OCI-LY7 (cell line): Measurements from ENCODE around the gene GNB4. TPM values are rescaled to one million over a fixed set of nuclear protein-coding genes. Genes with fewer than 3 reads are reported as not detected.

Experiments used
- BruUV-seq: library from RNA; stranded (reverse); fragments of 400-500 nt; replicated peaks from 2 replicates; lab custom pipeline; 2021; lab: Mats Ljungman, UMichigan
- CTCF ChIA-PET: fragments of 300-600 bp; sonication (Branson Sonifier 250); formaldehyde crosslinking; loops from one replicate; lab custom pipeline; 2022; ENCODE audit warnings: antibody characterized with exemption; ENCODE audit not compliant: unreplicated experiment; lab: Charles Lee
- POLR2A ChIA-PET: fragments of 300-600 bp; sonication (Branson Sonifier 250); formaldehyde crosslinking; loops from one replicate; lab custom pipeline; 2022; ENCODE audit warnings: antibody characterized with exemption; lab: Charles Lee
- DNase-seq: peaks from one replicate; pipeline ENCODE4 v3.0.0-alpha.2; 2015; ENCODE audit warnings: low spot score
- H2AFZ ChIP-seq: fragments of 200-600 bp; sonication (generic), shearing (Covaris generic); 2 replicates; pipeline ENCODE4 v1.6.1; 2014; ENCODE audit warnings: mild to moderate bottlenecking, antibody characterized with exemption, low read length, moderate library complexity
- H3K27ac ChIP-seq: fragments of 200-600 bp; sonication (generic); 2 replicates; pipeline ENCODE4 v1.5.1; 2014; ENCODE audit warnings: mixed run types, low read depth, mild to moderate bottlenecking, moderate library complexity, low read length, inconsistent platforms; ENCODE audit not compliant: poor library complexity, severe bottlenecking
- H3K36me3 ChIP-seq: fragments of 200-600 bp; sonication (generic); 2 replicates; pipeline ENCODE4 v1.6.1; 2014; ENCODE audit warnings: mild to moderate bottlenecking, antibody characterized with exemption, low read length, moderate library complexity, mixed read lengths; ENCODE audit not compliant: insufficient read depth
- H3K4me1 ChIP-seq: fragments of 200-600 bp; sonication (generic); 2 replicates; pipeline ENCODE4 v1.5.1; 2014; ENCODE audit warnings: mild to moderate bottlenecking, low read length; ENCODE audit not compliant: insufficient read depth, poor library complexity, severe bottlenecking
- H3K4me2 ChIP-seq: fragments of 200-600 bp; sonication (generic); 2 replicates; pipeline ENCODE4 v1.6.1; 2014; ENCODE audit warnings: mild to moderate bottlenecking, low read length
- H3K4me3 ChIP-seq: fragments of 200-600 bp; sonication (generic); 2 replicates; pipeline ENCODE4 v1.5.1; 2014; ENCODE audit warnings: mild to moderate bottlenecking, low read depth, low read length; ENCODE audit not compliant: poor library complexity, severe bottlenecking
- H3K79me2 ChIP-seq: fragments of 200-600 bp; sonication (generic); 2 replicates; pipeline ENCODE4 v1.6.1; 2016; ENCODE audit warnings: low read depth, mild to moderate bottlenecking, low read length, moderate library complexity, mixed read lengths; ENCODE audit not compliant: insufficient read depth
- H3K9me2 ChIP-seq: fragments of 200-600 bp; sonication (generic); 2 replicates; pipeline ENCODE4 v1.6.1; 2016; ENCODE audit warnings: mild to moderate bottlenecking, low read length, mixed read lengths; ENCODE audit not compliant: insufficient read depth
- H3K9me3 ChIP-seq: fragments of 200-600 bp; sonication (generic); 2 replicates; pipeline ENCODE4 v1.6.1; 2014; ENCODE audit warnings: mild to moderate bottlenecking, mixed run types, low read length, mixed read lengths
- H4K20me1 ChIP-seq: fragments of 200-600 bp; sonication (generic); 2 replicates; pipeline ENCODE4 v1.6.1; 2014; ENCODE audit warnings: mild to moderate bottlenecking, antibody characterized with exemption, low read length, moderate library complexity, mixed read lengths; ENCODE audit not compliant: insufficient read depth
- CTCF ChIP-seq: fragments of 200-600 bp; sonication (generic); conservative IDR thresholded peaks from 2 replicates; pipeline ENCODE4 v1.5.1; 2014; ENCODE audit warnings: mild to moderate bottlenecking, antibody characterized with exemption, low read length, moderate library complexity, mixed read lengths
- EZH2phosphoT487 ChIP-seq: fragments of 200-600 bp; sonication (generic); IDR thresholded peaks from 2 replicates; pipeline ENCODE4 v1.6.1; 2018; ENCODE audit warnings: low read depth, borderline replicate concordance, mild to moderate bottlenecking, mixed run types, antibody characterized with exemption, low read length, moderate library complexity, mixed read lengths
- intact Hi-C: fragments of 100-400 bp; cut with micrococcal nuclease; formaldehyde crosslinking; loops from one replicate; pipeline ENCODE4 v1.10.0; 2022; ENCODE audit not compliant: unreplicated experiment
- total RNA-seq, 2 experiments: library from RNA; depleted of rRNA in 1 of 2; stranded (reverse); fragments of >200 nt in 1 of 2; shearing (Covaris generic) in 1 of 2; gene quantifications; 2 replicates each; pipeline ENCODE4 v1.2.3, GENCODE V29; 2014 to 2022

GNB4 gene
- total RNA-seq, 2 experiments from 2014 or later, result 3.7 to 9.5 TPM

- Histone ChIP-seq H3K9me3 (no peaks in the 10 kb centered on the region), H3K4me2 (peak overlapping the region; percentile 70), H2AFZ (peak overlapping the region; percentile 95), H3K79me2 (no peaks in the 10 kb centered on the region), H3K4me1 (peaks cover 27% of the 10 kb centered on the region), H3K36me3 (no peaks in the 10 kb centered on the region), H4K20me1 (no peaks in the 10 kb centered on the region), H3K27ac (peak overlapping the region; percentile 72), H3K4me3 (peak overlapping the region; percentile 41), H3K9me2 (no peaks in the 10 kb centered on the region)
- TF ChIP-seq EZH2phosphoT487 (no peak), CTCF (no peak)
- CTCF ChIA-PET, result no interaction called here
- DNase-seq, result peak; percentile 94
- intact Hi-C loops, result loop anchor here (2.0 to 5.0 kb wide), 3 partner anchors 92 to 124 kb away; partner anchors contain the start of genes ACTL6A, MFN1 and ZNF639
- POLR2A ChIA-PET, result interaction anchor here (0.8 to 1.7 kb wide), 12 partner anchors 9 to 123 kb away, joined by 3 to 5 read pairs (median 4); partner anchors contain the start of gene ACTL6A
- BruUV-seq, result no TSS peak
Measured at GRCh38 chr3:179438841-179439240, 12.4 kb downstream of the GNB4 start.

GRCh38 chr3:179436517-179436916, 14.8 kb downstream of the GNB4 start:
- no peak for DNase-seq
- Histone ChIP-seq H3K36me3 (no peaks in the 10 kb centered on the region), H3K4me2 (no peak overlapping the region), H3K9me3 (no peaks in the 10 kb centered on the region), H3K9me2 (no peaks in the 10 kb centered on the region), H4K20me1 (no peaks in the 10 kb centered on the region), H3K4me1 (peaks cover 41% of the 10 kb centered on the region), H3K27ac (no peak overlapping the region), H3K79me2 (no peaks in the 10 kb centered on the region), H2AFZ (peak overlapping the region; percentile 54), H3K4me3 (no peak overlapping the region)
- CTCF ChIA-PET, result no interaction called here
- BruUV-seq, result no TSS peak
- TF ChIP-seq EZH2phosphoT487, result no peak
- TF ChIP-seq CTCF, result no peak
- POLR2A ChIA-PET, result interaction anchor here (0.6 to 2.4 kb wide), 9 partner anchors 10 to 259 kb away, joined by 3 to 9 read pairs (median 6); partner anchors contain the start of gene ACTL6A
- intact Hi-C loops, result loop anchor here (5.0 kb wide), 1 partner anchor 89 kb away; the partner anchor contains the start of gene MFN1

- Histone ChIP-seq H3K4me2 (peak overlapping the region; percentile 72), H3K4me3 (no peak overlapping the region), H3K36me3 (no peaks in the 10 kb centered on the region), H4K20me1 (no peaks in the 10 kb centered on the region), H3K79me2 (no peaks in the 10 kb centered on the region), H2AFZ (peak overlapping the region; percentile 3; the same call in 1 of the 2 replicates), H3K27ac (no peak overlapping the region), H3K9me2 (no peaks in the 10 kb centered on the region), H3K4me1 (peaks cover 23% of the 10 kb centered on the region), H3K9me3 (no peaks in the 10 kb centered on the region)
- ChIA-PET POLR2A (interaction anchor here (0.5 to 2.4 kb wide), 6 partner anchors 10 to 287 kb away, joined by 3 to 6 read pairs (median 3); no protein-coding TSS in a partner anchor), CTCF (no interaction called here)
- DNase-seq, result no peak
- no TSS peak for BruUV-seq
- intact Hi-C loops, result no loop called here
- TF ChIP-seq EZH2phosphoT487, result no peak
- TF ChIP-seq CTCF, result no peak
Measured at GRCh38 chr3:179432451-179432850, 18.8 kb downstream of the GNB4 start.
